HepG2 (cell line): ENCODE data around the gene EIF1.

Source experiments
- GLI4 ChIP-seq: sonication (generic); formaldehyde crosslinking; IDR thresholded peaks from 2 replicates; pipeline ENCODE4 v1.5.1; 2020; ENCODE audit warnings: missing genetic modification reagents, mild to moderate bottlenecking, moderate library complexity, borderline replicate concordance
- RXRA ChIP-seq: sonication (generic); formaldehyde crosslinking; IDR thresholded peaks from 2 replicates; pipeline ENCODE4 v1.5.1; 2020; ENCODE audit warnings: missing genetic modification reagents
- ZNF3 ChIP-seq: IDR thresholded peaks from 2 replicates; pipeline ENCODE4 v1.7.0; 2017; ENCODE audit warnings: inconsistent platforms
- ZNF850 ChIP-seq: sonication (generic); formaldehyde crosslinking; conservative IDR thresholded peaks from 2 replicates; pipeline ENCODE4 v1.9.0; 2021; ENCODE audit warnings: mild to moderate bottlenecking, missing genetic modification reagents
- TF ChIP-seq, protein P1 (sequence below): sonication (generic); formaldehyde crosslinking; IDR thresholded peaks from 2 replicates; pipeline ENCODE4 v1.5.0; 2020; ENCODE audit warnings: mild to moderate bottlenecking, missing genetic modification reagents, moderate library complexity
- TF ChIP-seq, protein P2 (sequence below), 2 experiments: sonication (generic) in 1 of 2; formaldehyde crosslinking in 1 of 2; IDR thresholded peaks; 2 replicates each; pipeline versions ENCODE4 v1.5.1 to v1.6.1; 2011 to 2020; ENCODE audit warnings: borderline replicate concordance in 1 of 2, low read depth in 1 of 2, low read length in 1 of 2, mild to moderate bottlenecking in 1 of 2, missing genetic modification reagents in 1 of 2, moderate library complexity in 1 of 2

DNA sequence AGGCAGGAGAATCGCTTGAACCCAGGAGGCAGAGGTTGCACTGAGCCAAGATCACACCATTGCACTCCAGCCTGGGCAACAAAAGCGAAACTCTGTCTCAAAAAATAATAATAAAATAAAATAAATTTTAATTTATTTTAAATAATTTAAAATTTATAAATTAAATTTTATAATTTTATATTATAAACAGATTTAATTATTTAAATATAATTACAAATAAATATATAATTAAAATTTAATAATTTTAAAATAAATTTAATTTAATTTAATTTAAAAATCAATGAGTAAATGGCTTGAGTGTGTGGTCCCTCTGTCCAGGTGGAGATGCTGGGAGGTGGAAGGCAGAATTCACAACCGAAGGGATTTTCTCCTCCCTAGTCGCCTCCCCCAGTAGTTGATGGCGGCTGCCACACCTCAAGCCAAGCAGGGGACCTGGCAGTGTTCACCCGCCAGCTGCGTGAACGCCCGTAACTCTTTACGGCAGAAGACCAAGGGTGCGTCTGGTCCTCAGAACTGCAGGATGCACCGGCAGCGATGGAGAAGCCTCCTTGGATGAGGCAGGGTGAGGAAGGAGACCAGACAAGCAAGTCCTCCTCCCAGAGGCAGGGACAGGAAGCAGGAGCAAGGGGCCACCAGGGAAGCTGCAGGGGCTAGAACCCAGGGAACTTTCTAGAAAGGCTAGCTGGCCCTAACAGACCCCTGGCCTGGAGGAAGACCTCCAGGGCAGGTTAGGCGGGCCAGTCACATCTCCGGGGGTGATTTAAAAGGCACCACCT is 41.5 kb upstream of the EIF1 start:
- TF ChIP-seq ZNF850 (0 out of 2 replicates have a peak, but pooled peaks have one; percentile 8), ZNF3 (CRISPR knock-in tag) (no peak), GLI4 (CRISPR knock-in tag) (no peak; the same call in 1 of the 2 replicates), RXRA (CRISPR knock-in tag) (no peak)
- TF ChIP-seq, protein P1, sequence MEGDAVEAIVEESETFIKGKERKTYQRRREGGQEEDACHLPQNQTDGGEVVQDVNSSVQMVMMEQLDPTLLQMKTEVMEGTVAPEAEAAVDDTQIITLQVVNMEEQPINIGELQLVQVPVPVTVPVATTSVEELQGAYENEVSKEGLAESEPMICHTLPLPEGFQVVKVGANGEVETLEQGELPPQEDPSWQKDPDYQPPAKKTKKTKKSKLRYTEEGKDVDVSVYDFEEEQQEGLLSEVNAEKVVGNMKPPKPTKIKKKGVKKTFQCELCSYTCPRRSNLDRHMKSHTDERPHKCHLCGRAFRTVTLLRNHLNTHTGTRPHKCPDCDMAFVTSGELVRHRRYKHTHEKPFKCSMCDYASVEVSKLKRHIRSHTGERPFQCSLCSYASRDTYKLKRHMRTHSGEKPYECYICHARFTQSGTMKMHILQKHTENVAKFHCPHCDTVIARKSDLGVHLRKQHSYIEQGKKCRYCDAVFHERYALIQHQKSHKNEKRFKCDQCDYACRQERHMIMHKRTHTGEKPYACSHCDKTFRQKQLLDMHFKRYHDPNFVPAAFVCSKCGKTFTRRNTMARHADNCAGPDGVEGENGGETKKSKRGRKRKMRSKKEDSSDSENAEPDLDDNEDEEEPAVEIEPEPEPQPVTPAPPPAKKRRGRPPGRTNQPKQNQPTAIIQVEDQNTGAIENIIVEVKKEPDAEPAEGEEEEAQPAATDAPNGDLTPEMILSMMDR (CRISPR knock-in tag), result no peak
- TF ChIP-seq, protein P2, sequence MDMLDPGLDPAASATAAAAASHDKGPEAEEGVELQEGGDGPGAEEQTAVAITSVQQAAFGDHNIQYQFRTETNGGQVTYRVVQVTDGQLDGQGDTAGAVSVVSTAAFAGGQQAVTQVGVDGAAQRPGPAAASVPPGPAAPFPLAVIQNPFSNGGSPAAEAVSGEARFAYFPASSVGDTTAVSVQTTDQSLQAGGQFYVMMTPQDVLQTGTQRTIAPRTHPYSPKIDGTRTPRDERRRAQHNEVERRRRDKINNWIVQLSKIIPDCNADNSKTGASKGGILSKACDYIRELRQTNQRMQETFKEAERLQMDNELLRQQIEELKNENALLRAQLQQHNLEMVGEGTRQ (IDR thresholded peaks at IDR 0.05; ENCODE audit: low read depth, low read length), result no peak
- TF ChIP-seq, protein P2 (CRISPR knock-in tag; IDR thresholded peaks at IDR 0.05; ENCODE audit: borderline replicate concordance), result no peak
